ENCODE data around the gene KIF19. TPM values are rescaled to one million over a fixed set of nuclear protein-coding genes. Genes with fewer than 3 reads are reported as not detected.
"Not testable (repeated sequence)": the region's sequence is repeated elsewhere in the genome, so short reads cannot be mapped to it uniquely, and the experiment has no call there.

Gene KIF19
- not detected for polyA plus RNA-seq (2013, experiment 1 of 2; ENCODE audit: insufficient read length)
- 0.09 TPM for polyA plus RNA-seq (2013, experiment 2 of 2; ENCODE audit: insufficient read length)

DNA sequence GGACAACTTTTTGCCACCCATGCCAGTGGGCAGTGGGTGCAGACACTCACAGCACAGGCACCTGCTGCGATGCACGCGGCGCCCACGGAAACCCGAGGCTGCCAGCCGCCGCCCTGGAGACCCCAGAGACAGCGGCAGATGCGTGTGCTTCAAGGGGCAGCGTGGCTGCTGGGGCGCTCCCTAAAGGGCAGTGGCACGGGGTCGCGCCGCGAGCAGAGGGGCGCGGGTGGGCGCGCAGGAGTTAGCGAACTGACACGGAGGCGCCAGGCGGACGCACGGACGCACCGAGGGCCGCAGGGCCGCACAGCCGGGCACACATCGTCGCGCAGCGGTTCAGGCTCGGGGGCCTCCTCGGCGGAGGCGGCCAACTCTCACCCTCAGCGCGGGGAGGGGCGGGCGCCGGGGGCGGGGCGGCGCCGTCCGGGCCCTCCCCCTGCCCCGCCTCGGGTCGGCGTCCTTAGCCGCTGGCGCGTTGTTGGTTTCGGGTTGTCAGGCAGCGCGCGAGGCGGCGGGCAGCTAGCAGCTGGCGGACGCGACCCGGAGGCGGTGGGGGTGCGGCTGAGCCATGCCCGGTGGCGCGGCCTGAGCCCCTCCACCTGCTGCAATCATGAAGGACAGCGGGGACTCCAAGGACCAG lies at the start of gene KIF19:
TSS of gene KIF19 (plus strand) at position 484 of the 637 bp plus-strand sequence. CDS start at position 608, 124 bp downstream.
- peak; percentile 5 for DNase-seq

GRCh38 chr17:74276541-74277009 lies 49.5 kb upstream of the KIF19 start:
- DNase-seq, result no peak

DNA sequence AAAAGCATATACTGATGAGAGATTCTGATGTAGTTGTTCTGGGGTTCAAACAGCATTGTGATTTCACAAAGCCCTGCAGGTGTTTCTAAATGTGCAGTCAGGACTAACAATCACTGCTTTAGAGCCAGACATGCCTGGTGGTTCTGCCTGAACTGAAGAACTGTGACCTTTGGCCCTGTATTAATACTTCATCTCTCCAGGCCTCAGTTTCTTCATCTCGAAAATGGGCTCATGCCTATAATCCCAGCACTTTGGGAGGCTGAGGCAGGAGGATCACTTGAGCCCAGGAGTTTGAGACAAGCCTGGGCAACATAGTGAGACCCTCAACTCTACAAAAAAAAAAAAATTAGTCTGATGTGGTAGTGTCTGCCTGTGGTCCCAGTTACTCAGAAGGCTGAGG lies 48.1 kb upstream of the KIF19 start:
- DNase-seq, result no peak

DNA sequence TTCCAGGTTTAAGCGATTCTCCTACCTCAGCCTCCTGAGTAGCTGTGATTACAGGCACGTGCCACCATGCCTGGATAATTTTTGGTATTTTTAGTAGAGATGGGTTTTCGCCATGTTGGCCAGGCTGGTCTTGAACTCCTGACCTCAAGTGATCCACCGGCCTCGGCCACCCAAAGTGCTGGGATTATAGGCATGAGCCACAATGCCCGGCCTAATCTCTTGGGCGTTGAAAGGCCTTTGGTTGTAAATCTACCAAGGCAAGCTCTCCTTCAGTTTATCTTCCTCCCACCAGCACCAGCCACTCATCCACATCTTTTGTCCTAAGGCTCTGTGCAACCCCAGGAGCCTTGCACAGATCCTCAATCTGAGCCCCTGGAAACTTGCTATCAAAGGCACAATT lies 46.4 kb upstream of the KIF19 start:
- DNase-seq, result not testable (repeated sequence)

DNA sequence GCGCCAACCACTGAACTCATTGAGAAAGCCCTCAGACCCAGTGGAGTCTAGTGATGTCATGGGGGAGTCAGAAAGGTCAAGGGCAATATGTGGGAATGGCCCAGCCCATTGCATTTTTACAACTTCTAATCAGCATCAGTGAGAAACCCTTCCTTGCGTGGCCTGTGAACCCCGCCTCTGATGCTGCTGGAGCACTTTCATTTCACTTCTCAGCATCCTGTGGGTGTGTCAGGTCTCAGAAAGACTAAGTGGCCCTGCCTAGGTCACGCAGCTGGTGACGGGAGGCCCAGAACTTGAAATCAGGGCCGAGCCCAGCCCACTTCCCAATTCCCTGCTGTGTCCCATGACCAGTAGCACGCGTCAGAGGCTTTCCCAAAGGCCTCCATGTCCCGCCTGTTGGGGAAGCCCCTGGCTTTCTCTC lies 45.9 kb upstream of the KIF19 start:
- DNase-seq, result no peak

- DNase-seq, result no peak
Observed at GRCh38 chr17:74281799-74282198, 44.2 kb upstream of the KIF19 start.

DNA sequence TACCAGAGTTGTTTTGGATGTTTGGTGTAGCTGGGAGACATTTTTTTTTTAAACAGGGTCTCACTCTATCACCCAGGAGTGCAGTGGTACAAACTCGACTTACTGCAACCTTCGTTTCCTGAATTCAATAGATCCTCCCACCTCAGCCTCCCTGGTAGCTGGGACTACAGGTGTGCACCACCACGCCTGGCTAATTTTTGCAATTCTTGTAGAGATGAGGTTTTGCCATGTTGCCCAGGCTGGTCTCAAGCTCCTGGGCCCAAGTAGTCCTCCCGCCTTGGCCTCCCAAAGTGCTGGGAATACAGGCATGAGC lies 43.8 kb upstream of the KIF19 start:
- DNase-seq, result not testable (repeated sequence)

DNA sequence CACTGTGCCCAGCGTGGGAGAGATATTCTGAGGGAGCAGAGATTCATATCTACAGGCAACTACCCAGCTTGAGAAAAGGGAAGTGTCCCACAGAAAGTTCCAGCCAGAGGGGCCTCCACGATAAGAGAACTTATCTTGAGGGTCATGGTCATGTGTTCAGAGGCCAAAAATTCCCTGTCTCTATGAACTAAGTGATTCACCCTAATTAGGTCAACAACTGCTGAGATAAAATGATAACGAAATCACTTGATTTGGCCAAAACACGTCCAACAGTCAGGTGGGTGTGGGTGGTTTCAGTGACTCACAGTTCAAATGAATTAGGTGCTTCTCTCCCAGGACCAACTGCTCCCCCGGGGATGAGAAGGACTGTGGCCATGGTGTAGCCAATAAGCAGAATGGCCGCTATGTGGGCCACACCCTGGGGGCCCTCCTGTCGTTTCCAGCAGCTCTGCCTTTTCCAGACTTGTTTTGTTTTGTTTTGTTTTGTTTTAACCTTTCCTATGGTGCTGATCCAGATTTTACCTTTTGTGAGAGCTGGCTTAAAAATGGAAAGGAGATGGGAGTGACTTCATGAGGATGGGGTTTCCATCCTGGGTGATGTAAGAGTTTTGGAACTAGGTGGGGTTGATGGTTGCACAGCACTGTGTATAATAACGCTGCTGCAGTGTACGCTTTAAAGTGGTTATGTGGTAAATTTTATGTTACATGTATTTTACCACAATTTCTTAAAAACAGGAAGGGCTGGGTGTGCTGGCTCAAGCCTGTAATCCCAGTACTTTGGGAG lies 43.2 kb upstream of the KIF19 start:
- no peak for DNase-seq

DNA sequence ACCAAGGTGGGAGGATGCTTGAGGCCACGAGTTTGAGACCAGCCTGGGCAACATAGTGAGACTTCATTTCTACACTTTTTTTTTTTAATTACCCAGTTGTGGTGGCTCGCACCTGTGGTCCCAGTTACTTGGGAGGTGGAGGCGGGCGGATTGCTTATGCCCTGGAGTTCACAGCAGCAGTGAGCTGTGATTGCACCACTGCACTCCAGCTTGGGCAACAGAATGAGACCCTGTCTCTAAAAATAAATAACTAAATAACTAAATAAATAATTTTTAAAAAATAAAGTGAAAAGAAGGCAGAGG lies 42.7 kb upstream of the KIF19 start:
- DNase-seq, result no peak

- DNase-seq, result no peak
Observed at GRCh38 chr17:74287031-74287602, 38.9 kb upstream of the KIF19 start.

GRCh38 chr17:74288785-74289184 lies 37.2 kb upstream of the KIF19 start:
- no peak for DNase-seq

DNA sequence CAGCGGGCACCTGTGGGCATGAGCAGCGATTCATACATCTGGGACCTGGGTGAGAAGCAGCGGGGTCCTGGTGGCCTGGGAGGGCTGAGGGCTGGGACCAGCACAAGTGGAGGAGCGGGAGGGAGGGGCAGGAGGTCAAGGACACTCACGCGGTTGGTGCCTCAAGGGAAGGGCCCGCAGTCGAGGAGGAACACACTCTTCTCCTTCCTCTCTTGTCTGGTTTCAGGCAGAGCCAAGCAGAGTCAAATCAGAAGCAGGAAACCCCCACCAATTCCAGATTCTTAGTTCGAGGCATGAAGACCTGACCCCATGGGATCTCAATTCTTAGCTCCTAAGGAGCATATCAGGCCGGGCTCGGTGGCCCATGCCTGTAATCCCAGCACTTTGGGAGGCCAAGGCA lies 36.3 kb upstream of the KIF19 start:
- no peak for DNase-seq

DNA sequence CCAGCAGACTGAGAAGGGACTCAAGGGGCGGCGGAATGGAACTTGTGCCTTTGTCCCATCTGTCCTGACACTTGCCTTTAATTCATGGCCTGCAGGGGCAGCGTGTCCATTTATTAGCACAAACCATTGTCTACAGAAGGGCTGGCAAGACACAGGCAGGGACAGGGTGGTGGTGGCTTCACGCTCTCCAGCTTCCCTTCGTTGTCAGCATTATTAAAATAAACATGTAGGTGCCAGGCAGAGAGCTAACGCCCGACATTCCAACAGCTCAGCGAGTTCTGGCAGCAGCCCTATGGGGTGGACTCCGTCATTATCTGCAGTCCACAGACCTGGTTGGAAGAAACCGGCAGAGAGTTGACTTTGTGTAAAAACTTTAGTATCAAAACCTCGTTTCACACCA lies 35.7 kb upstream of the KIF19 start:
- DNase-seq, result no peak

DNA sequence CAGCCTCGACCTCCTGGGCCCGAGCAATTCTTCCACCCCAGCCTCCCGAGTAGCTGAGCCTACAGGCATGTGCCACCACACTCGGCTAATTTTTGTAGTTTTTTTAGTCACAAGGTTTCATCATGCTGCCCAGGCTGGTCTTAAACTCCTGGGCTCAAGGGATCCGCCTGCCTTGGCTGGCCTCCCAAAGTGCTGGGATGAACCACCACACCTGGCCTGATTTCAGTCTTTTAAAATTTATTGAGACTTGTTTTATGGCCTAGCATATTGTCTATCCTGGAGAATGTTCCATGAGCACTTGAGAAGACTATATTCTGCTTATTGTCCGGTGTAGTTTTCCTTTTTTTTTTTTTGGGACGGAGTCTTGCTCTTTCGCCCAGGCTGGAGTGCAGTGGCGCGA lies 33.5 kb upstream of the KIF19 start:
- no peak for DNase-seq

DNA sequence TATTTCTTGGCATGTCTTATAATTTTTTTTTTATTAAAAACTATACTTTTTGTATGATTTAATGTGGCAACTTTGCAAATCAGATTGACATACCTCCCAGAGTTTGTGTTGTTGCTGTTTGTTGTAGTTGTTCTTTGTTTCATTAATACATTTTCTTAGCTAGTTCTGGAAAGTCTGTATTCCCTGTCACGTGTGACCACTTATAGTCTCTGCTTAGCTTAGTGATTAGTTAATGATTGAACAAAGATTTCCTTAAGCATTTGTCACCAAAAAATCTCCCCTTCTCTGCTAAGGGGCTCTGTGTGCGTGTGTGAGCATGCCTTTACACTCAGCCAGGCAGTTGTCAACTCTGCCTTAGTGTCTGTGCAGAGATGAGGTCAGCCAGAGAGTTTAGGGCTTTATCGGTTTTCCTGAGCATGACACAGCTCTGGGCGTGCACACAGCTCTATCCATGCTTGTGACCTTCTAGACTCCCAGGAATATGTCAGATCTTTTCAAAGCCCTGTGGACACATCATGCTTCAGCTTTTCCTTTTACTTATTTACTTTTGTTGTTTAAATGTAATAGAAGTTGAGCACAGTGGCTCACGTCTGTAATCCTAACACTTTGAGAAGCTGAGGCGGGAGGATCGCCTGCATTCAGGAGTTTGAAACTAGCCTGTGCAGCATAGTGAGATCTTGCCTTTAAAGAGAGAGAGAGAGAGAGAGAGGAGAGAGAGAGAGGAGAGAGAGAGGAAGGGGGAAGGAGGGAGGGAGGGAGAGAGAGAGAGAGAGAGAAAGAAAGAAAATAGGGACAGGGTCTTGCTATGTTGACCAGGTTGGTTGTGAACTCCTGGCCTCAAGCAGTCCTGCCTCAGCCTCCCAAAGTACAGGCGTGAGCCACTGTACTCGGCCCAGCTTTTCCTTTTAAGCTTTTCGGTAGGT lies 30.1 kb upstream of the KIF19 start:
- no peak for DNase-seq

DNA sequence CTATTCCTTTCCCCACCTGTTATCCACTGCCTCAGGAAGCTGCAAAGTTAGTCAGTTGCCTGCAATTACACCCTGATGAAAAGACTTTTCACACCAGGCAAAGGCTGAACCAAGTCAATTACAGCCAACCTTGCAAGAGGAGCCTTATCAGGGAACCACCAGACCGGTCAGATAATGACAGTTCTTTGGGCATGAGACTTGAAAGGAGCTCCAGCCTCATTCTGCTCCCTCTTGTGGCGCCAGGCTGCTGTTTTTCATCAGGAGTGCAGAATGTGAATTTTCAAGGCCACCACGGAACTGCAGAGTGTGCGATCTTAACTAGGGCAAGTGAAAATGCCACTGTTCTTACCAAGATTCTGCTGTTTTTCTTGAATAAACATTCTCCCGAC lies 29.5 kb upstream of the KIF19 start:
- DNase-seq, result peak; percentile 47

- DNase-seq, result no peak
Observed at GRCh38 chr17:74297941-74298340, 28.1 kb upstream of the KIF19 start.

DNA sequence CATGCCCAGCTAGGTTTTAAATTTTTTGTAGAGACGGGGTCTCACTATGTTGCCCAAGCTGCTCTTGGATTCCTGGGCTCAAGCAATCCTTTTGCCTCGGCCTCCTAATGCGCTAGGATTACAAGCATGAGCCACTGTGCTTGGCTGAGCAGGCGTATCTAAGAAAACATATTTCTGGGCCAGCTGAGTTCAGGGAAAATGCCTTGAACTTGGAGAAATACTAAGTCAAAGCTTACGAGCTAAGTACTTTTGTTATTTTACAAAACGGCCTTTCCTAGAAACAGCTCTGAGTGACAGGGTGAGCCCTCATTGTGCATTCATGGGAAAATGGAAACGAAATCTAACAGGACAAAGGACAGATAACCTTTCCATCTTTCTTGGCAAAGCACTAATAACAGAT lies 27.2 kb upstream of the KIF19 start:
- no peak for DNase-seq

- no peak for DNase-seq
Observed at GRCh38 chr17:74299226-74300009, 26.6 kb upstream of the KIF19 start.

GRCh38 chr17:74303305-74303704 lies 22.7 kb upstream of the KIF19 start:
- DNase-seq, result no peak

DNA sequence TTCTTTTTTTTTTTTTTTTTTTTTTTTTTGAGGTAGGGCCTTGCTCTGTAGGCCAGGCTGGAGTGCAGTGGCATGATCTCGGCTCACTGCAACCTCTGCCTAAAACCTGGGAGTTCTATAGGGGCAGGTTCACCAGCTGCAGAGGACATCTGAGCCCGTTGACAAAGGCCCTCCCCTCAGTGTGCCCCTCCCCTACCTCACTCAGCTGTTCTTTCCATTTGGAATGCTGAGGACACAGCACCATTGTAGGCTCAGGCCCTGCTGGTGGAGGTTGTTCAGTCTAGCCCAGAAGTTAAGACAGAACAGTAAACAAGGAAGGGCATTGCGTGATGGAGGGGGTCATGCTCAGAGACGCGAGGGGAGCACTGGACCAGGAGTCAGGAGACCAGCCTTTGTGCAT lies 21.8 kb upstream of the KIF19 start:
- no peak for DNase-seq
